Stimulated activated CD4-positive, alpha-beta T cell treated with anti-CD3 and anti-CD28 coated beads, Interleukin-15, amount 100 ng/mL, for 1 hour (primary cell): ENCODE measurements around the gene CFD.
"Not testable (repeated sequence)": the region's sequence is repeated elsewhere in the genome, so short reads cannot be mapped to it uniquely, and the experiment has no call there.

ENCODE experiments used
- DNase-seq, 2 donors: peaks; one replicate each; pipeline ENCODE4 v3.0.0-alpha.2; 2020; ENCODE audit warnings: low read depth in 1 of 2, low spot score in 1 of 2

Gene CFD

DNA sequence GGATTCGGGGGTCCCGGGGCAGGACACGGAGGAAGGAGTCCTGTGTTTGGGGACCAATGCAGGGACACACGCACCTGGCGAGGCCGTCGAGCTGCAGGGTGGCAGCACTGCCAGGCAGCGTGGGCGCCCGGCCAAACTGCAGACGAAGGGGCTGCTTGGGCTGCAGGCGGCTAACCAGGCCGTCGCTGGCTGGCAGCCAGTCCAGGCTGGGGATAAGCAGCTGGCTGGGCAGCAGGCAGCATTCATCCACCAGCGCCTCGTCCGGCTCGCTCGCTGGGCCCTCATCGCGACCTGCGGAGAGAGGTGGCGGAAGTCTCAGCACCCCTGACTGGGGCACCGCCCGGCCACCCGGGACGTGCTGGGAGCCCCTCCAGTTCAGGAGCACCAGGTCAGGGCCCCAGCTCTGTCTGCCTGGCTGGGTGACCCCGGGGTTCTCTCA lies 11.5 kb downstream of the CFD start:
- DNase-seq: no peak

DNA sequence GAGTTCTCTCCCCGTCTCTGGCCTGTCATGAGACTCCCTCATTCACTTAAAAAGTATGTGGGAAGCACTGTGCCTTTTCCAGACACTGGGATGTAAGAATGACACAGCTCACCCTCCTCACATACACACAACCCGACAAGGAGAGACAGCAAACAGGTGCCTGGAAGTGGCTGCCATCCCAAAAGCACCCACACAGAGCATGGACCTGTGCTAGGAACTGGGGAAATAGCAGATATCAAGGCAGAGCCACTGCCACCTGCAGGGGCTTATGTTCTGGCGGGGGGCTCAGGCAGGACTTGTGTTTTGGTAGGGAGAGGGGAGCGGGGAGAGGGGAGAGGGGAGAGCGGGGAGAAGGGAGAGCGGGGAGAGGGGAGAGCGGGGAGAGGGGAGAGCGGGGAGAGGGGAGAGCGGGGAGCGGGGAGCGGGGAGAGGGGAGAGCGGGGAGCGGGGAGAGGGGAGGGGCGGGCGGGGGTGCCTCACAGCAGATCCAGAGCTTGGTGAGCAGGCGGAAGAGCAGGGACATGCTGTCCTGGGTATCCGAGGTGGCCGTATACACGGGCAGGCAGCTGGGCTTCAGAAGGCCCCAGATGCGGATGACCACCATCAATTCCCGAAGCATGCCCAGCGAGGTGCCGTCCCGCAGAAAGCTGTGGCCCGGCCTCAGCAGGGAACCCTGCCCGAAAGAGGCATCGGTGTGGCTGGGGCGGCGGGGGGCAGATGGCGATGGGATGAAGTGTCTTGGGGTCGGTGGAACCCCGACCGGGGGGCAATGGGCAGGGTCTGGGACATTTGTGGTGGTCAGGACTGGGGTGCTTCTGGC lies 12.2 kb downstream of the CFD start:
- DNase-seq: no peak

DNA sequence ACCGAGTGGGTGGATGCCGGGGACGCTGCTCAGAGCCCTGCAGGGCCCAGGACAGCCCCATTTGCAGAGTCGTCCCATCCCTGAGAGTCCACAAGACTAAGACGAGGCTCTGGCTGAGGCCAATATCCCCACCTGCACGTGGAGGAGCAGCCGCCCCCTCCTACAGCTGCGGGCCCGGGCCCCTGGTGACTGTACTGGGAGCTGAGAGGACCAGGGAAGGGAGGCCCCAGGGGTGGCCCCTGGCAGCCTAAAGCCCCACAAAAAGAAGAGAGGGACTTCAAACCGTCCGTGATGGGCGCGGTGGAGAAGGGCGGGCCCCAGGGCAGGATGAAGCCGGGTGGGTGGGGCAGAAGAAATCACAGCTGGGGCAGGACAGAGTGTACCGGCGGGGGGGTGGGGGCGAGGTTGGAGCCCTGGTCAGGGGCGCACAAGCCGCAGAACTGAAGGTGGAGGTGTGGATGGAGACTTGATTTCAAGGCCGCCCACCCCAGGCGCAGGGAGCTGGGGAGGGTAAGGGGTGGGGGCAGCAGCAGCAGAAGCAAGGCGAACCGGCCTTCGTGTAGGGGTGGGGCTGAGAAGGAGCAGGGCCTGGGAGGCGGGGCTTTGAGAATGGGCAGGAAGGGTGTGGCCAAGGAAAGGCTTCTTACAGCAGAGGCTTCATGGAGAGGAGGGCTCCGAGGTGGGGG lies 12.9 kb downstream of the CFD start:
- peak; percentile 54 to 73 for DNase-seq

DNA sequence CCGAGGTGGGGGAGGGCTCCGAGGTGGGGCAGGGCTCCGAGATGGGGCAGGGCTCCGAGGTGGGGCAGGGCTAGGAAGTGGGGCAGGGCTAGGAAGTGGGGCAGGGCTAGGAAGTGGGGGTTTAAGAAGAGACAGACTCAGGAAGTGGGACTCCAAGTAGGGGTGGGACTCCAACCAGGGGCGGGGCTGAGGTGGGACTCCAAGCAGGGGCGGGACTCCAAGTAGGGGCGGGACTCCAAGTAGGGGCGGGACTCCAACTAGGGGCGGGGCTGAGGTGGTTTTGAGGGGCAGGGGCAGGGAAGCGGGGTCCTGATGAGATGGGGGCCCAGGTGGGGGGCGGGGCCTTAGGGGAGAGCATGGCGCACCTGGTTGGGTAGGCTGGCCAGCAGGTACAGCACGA lies 13.6 kb downstream of the CFD start:
- DNase-seq: peak; percentile 35 to 64

DNA sequence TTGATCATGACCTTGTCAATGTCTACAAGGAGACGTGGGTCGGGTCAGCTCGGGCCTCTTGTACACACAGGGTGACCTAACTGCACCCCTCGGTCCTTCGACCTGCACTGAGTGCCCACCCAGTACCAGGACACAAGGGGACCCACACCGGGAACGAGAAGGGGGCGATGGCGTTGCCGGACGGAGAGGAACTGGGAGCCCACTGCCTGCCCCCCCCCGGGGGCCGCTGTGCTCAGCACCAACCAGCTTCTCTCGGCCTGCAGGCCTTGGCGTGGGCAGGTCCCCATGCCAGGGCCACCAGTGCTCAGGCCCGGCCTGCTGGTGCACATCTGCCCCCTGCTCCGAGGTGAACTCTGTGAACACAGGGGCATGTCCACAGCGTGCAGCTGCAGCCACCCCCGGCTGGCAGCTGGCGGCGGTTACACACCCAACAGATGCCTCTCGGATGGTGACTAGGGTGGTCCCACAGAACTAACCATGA lies 14.1 kb downstream of the CFD start:
- no peak for DNase-seq

DNA sequence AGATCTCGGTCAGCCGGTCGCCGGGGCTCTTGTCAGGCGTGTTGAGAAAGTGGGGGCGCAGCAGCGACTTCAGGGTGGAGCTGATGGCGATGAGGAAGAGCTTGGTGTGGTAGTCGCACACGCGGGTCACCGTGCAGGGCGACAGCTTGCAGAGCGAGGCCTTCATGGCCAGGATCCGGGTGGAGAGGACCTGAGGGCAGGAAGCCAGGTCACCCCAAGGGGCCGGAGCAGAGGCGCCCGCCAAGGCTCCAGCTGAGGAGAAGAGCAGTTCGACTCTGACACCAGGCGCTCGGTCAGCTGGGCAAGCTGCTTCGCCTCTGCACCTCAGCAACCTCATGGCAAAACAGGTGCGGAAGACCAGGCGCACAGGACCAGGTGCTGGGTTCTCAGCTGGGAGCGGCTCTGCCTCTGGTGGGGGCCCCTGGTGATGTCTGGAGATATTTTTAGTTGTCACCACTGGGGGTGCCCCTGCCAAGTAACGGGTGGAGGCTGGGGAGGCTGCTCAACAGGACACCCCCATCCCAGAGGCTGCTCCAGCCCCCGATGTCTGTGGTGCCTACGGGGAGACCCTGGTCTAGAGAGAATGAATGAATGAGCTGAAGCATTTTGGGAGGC lies 15.9 kb downstream of the CFD start:
- DNase-seq: no peak

DNA sequence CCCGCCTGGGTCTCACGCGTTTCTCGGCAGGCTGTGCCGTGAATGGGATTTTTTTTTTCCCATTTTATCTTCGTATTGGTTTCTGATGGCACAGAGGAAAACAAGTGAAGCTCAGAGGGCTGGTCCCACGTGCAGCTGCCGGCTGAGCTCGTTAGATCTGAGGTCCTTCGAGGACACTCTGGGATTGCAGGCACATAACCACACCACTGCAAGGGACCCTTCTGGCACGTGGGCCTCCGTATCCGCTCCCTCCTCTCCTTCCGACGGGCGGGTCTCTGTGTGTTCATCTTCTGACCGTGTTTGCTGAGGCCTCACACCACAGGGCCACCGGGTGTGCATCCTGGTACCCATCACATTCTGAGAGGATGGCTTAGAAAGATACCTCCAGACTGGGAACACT lies 16.6 kb downstream of the CFD start:
- DNase-seq: no peak

DNA sequence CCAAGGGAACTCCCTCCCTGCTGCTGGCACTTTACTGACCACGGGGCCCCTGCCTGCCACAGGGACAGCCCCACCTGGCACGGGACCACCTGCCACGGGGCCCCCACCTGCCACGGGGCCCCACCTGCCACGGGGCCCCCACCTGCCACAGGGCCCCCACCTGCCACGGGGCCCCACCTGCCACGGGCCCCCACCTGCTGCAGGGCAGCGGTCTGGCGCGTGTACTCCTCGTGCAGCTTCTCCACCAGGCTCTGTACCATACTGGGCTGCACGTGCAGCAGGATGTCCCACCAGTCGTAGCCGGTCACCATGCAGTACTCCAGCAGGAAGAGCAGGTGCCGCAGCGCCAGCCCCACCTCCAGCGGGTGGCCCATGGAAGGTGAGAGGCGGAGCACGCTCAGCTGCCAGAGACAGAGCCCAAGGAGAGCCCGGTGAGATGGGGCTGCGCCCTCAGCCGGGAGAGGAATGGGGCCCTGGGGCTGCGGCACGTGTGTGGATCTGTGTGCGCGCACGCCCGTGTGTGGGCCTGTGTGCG lies 17.4 kb downstream of the CFD start:
- DNase-seq: no peak

DNA sequence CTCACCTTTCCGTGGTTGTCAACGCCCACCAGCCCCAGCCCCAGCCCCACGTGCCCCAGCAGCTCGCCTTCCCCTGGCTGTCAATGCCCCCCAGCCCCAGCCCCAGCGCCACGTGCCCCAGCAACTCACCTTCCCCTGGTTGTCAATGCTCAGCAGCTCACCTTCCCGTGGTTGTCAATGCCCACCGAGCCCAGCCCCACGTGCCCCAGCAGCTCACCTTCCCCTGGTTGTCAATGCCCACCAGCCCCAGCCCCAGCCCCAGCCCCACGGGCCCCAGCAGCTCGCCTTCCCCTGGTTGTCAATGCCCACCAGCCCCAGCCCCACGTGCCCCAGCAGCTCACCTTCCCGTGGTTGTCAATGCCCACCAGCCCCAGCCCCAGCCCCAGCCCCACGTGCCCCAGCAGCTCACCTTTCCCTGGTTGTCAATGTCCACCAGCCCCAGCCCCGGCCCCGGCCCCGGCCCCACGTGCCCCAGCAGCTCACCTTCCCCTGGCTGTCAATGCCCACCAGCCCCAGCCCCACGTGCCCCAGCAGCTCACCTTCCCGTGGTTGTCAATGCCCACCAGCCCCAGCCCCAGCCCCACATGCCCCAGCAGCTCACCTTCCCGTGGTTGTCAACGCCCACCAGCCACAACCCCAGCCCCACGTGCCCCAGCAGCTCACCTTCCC lies 18.7 kb downstream of the CFD start:
- DNase-seq: not testable (repeated sequence)

DNA sequence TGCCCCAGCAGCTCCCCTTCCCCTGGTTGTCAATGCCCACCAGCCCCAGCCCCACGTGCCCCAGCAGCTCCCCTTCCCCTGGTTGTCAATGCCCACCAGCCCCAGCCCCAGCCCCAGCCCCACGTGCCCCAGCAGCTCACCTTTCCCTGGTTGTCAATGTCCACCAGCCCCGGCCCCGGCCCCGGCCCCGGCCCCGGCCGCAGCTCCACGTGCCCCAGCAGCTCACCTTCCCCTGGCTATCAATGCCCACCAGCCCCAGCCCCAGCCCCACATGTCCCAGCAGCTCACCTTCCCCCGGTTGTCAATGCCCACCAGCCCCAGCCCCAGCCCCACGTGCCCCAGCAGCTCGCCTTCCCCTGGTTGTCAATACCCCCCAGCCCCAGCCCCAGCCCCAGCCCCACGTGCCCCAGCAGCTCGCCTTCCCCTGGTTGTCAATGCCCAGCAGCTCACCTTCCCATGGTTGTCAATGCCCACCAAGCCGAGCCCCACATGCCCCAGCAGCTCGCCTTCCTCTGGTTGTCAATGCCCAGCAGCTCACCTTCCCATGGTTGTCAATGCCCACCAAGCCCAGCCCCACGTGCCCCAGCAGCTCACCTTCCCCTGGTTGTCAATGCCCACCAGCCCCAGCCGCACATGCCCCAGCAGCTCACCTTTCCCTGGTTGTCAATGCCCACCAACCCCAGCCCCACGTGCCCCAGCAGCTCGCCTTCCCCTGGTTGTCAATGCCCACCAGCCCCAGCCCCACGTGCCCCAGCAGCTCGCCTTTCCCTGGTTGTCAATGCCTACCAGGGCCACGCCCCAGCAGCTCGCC lies 19.5 kb downstream of the CFD start:
- not testable (repeated sequence) for DNase-seq

DNA sequence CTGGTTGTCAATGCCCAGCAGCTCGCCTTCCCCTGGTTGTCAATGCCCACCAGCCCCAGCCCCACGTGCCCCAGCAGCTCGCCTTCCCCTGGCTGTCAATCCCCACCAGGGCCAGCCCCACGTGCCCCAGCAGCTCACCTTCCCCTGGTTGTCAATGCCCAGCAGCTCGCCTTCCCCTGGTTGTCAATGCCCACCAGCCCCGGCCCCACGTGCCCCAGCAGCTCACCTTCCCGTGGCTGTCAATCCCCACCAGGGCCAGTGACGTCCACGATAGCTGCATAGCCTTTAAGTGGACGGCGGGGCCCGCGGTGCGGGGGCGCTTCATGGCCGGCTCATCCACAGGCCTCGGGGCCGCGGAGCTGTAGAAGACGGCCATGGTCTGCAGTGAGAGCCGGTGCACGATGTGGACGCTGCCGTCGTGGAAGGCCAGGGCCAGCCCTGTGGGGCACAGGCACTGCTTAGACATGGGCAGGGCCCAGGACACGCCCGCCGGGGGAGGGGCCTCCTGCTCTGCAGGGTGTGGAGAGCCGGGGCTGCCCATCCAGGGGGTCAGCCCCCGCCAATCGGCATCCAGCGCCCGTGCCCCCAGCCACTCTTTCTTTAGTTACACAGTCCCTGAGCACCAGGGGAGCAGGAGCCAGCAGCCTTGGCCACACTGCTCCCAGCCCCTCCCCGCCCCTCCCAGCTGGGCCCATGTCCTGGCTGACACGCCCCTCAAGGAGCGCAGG lies 20.4 kb downstream of the CFD start:
- no peak for DNase-seq

DNA sequence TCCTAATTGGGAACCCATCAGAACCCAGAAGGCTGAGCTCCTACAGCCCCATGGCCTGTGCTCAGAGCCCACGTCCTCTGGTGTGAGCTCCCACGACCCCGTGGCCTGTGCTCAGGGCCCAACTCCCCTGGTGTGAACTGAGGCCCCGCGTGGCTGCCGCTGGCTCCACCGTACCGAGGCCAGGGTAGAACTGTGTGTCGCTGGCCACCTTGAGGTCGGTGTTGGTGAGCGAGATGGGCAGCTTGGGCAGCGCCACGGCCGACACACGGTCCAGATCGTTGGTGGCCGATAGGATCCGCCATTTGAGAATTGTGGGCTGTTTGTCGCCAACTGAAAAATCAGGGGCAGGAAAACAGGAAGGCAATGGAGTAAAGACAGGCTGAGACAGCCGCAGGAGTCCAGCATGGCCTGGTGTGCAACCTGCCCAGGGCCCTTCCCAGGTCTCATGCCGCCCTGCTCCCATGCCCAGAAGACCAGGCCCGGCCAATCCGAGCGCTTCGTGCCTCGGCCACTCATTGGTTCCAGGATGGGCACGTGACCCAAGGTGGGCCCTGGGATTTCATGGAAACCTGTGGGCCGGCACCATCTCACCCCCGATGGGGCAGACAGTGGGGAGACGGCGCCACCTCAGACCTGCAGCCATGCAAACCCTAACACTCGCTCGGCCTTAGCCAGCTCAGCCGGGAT lies 22.1 kb downstream of the CFD start:
- no peak for DNase-seq

DNA sequence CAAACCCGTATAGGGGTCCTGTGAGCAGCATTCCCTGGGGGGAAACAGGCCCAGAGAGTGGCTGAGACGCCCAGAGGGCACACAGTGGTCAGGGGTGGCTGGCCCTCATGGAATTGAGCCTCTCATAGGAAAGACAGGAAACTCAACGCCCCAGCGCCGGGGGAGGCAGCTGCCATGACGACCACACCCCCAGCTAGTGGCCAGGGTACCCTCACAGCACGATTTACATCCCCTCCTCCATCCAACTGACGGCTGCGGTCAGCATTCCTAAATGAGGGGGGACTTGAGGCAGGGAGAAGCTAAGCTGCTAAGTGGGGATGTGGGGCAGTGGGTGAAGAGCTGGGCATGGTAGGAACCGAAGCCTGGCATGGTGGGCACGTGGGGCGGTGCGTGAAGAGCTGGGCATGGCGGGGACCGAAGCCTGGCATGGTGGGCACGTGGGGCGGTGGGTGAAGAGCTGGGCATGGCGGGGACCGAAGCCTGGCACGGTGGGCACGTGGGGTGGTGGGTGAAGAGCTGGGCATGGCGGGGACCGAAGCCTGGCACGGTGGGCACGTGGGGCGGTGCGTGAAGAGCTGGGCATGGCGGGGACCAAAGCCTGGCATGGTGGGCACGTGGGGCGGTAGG lies 23.5 kb downstream of the CFD start:
- DNase-seq: no peak

DNA sequence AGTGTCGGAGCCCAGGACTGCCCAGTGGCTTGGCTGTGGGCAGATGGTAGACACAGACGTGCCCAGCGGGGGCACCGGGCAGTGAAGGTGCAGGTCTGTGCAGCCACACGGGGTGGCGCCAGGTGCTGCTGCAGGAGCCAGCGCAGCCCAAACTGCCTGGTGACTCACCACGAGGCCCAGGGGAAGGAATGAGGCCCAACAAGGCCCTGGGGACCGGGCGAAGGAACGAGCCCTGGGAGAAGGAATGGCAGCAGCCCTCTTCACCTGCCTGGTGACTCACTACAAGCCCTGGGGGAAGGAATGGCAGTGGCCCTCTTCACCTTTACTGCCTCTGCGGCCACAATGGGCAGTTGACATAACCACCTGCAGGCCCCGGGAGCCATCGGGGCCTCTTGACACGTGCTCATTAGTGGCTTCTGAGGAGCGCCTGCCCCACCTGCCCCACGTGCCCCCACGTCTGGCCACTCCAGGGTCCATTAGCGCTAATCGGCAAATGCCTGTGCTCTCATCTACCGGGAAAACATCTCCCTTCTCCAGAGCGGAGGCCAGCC lies 24.3 kb downstream of the CFD start:
- DNase-seq: no peak

DNA sequence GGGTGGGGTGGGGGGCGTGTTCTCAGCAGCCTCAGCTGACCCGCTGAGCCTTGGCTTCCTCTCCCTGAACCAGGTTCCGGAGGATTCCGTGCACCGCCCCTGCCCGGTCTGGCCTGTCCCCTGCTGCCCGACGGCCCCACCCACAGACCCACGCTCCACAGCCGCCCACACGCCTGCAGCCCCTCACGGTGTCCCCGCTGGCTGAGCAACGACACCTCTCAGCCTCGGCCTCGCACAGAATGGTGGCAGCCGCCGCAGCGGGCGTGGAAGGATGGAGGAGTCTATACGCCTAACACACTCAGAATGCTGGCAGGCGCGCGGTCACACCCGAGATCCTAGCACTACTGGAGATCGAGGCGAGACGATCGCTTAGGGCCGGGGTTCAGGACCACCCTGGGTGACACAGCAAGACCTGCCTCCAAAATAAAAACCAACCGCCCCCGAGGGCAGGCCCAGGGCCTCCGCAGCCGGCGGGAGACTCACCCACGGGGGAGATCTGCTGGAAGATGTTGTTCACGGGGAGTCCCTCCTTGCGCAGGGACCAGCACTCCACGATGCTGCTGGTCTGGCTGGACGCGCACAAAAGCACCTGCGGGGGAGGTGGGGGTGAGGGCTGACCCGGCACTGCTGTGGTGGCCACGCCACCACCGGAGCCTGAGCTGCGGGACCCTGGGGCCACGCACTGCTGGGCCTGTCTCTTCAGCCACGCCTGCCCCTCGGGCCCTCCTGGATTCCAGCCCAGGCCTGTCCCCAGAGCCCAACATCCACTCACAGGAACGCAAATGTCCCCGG lies 25.2 kb downstream of the CFD start:
- DNase-seq: no peak

DNA sequence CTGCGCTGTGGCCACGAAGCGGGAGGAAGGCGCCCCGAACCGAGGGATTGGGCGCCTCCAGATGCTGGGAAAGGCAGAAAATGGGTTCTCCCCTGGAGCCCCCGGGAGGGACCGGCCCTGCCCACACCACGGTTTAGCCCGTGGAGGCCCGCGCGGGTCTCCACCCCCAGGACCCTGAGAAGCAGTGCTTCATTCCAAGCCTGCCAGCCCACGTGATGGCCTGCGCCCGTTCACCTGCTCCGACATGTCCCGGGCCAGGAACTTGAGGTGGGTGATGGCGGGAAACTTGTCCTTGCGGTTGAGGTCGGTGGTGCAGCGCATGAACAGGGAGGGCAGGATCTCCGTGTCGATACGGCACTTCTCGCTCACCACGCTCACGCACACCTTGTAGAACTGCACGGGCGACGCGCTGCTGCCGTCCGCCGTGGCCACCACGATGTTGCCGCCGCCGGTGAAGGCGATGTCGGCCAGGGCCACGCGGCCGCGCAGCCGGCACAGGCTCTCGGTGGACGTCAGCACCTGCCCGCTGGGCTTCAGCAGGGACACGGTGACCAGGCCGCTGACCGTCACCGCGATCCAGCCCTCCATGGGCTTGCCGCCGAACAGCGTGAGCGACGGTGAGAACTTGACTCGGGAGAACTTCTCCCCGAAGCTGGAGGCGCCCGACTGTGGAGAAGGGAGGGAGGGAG lies 26.2 kb downstream of the CFD start:
- DNase-seq: no peak

DNA sequence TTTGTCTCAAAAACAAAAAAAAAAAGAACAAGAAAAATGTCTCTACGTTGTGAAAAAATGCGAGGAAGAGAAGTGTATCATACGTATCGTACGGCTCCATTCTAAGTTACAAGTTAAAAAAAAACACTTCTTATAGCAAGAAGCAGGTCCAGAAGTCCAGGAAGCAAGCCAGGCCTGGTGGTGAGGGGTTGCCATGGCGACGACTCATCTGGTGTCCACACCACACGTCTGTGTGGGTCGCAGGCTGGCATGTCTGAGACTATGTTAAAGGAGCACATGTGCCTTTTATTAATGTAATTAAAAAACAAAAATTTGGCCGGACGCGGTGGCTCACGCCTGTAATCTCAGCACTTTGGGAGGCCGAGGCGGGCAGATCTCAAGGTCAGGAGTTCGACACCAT lies 27.6 kb downstream of the CFD start:
- no peak for DNase-seq
